Measurements from ENCODE around the gene SLC9A3.

The SLC9A3 gene

GRCh38 chr5:442335-443238 lies 81.7 kb downstream of the SLC9A3 start, which contains the start of gene EXOC3:
EXOC3 (plus strand) TSS chr5:443176; CDS start chr5:446206, 3,030 bp downstream.
- Histone ChIP-seq H3K36me3 (ENCODE audit: control insufficient read depth, insufficient read depth, low read length) (peaks cover 12% of the 10 kb centered on the region), H3K27me3 (replicated peaks; ENCODE audit: control insufficient read depth, insufficient read depth, low read length) (no peaks in the 10 kb centered on the region), H3K4me3 (replicated peaks; ENCODE audit: low read depth, low read length) (peak within 1 kb of the TSS; percentile 99)
- peak; percentile 85 for DNase-seq (ENCODE audit: extremely low read depth, insufficient read length)
- TF ChIP-seq CTCF (IDR thresholded peaks at IDR 0.05; ENCODE audit: insufficient read depth, low read length, poor library complexity, severe bottlenecking) = no peak

- no peak for DNase-seq (ENCODE audit: extremely low read depth, insufficient read length)
- Histone ChIP-seq H3K4me3 (replicated peaks; ENCODE audit: low read depth, low read length) (peak overlapping the region; percentile 99), H3K36me3 (ENCODE audit: control insufficient read depth, insufficient read depth, low read length) (peaks cover 8% of the 10 kb centered on the region), H3K27me3 (replicated peaks; ENCODE audit: control insufficient read depth, insufficient read depth, low read length) (no peaks in the 10 kb centered on the region)
- no peak for TF ChIP-seq CTCF (IDR thresholded peaks at IDR 0.05; ENCODE audit: insufficient read depth, low read length, poor library complexity, severe bottlenecking)
Measured at GRCh38 chr5:441996-442334, 82.3 kb downstream of the SLC9A3 start.

GRCh38 chr5:440401-441201 lies 83.6 kb downstream of the SLC9A3 start:
- H3K4me3 ChIP-seq (replicated peaks; ENCODE audit: low read depth, low read length) = no peak overlapping the region
- peaks cover 8% of the 10 kb centered on the region for H3K36me3 ChIP-seq (ENCODE audit: control insufficient read depth, insufficient read depth, low read length)
- no peak for TF ChIP-seq CTCF (IDR thresholded peaks at IDR 0.05; ENCODE audit: insufficient read depth, low read length, poor library complexity, severe bottlenecking)
- DNase-seq (ENCODE audit: extremely low read depth, insufficient read length) = no peak
- H3K27me3 ChIP-seq (replicated peaks; ENCODE audit: control insufficient read depth, insufficient read depth, low read length) = no peaks in the 10 kb centered on the region

GRCh38 chr5:439636-440035 lies 84.6 kb downstream of the SLC9A3 start:
- no peak for DNase-seq (ENCODE audit: extremely low read depth, insufficient read length)
- Histone ChIP-seq H3K36me3 (ENCODE audit: control insufficient read depth, insufficient read depth, low read length) (peaks cover 11% of the 10 kb centered on the region), H3K4me3 (replicated peaks; ENCODE audit: low read depth, low read length) (no peak overlapping the region), H3K27me3 (replicated peaks; ENCODE audit: control insufficient read depth, insufficient read depth, low read length) (no peaks in the 10 kb centered on the region)
- no peak for TF ChIP-seq CTCF (IDR thresholded peaks at IDR 0.05; ENCODE audit: insufficient read depth, low read length, poor library complexity, severe bottlenecking)

- Histone ChIP-seq H3K36me3 (ENCODE audit: control insufficient read depth, insufficient read depth, low read length) (peaks cover 16% of the 10 kb centered on the region), H3K27me3 (replicated peaks; ENCODE audit: control insufficient read depth, insufficient read depth, low read length) (no peaks in the 10 kb centered on the region), H3K4me3 (replicated peaks; ENCODE audit: low read depth, low read length) (no peak overlapping the region)
- no peak for TF ChIP-seq CTCF (IDR thresholded peaks at IDR 0.05; ENCODE audit: insufficient read depth, low read length, poor library complexity, severe bottlenecking)
- no peak for DNase-seq (ENCODE audit: extremely low read depth, insufficient read length)
Measured at GRCh38 chr5:439181-439580, 85.1 kb downstream of the SLC9A3 start.

Data from GM06990 (cell line).